Mesendoderm (in vitro differentiated cells): ENCODE measurements around the gene SOCS3.
A peak's percentile ranks its signal among the peaks of the same experiment; 100 is the strongest.

ENCODE experiments used
- DNase-seq: peaks from one replicate; pipeline ENCODE4 v3.0.0; 2013
- H2AK5ac ChIP-seq: 2 replicates; pipeline ENCODE4 v1.6.1; 2013; ENCODE audit warnings: low read length, inconsistent platforms
- H2BK120ac ChIP-seq: 2 replicates; pipeline ENCODE4 v1.6.1; 2013; ENCODE audit warnings: low read depth, mild to moderate bottlenecking, low read length, moderate library complexity, mixed read lengths
- H2BK15ac ChIP-seq: replicated peaks from 2 replicates; pipeline ENCODE4 v1.6.1; 2013; ENCODE audit warnings: low read depth, mild to moderate bottlenecking, moderate library complexity
- H2BK5ac ChIP-seq: 2 replicates; pipeline ENCODE4 v1.6.1; 2013; ENCODE audit warnings: low read length, inconsistent platforms
- H3K18ac ChIP-seq: 2 replicates; pipeline ENCODE4 v1.6.1; 2013; ENCODE audit warnings: mild to moderate bottlenecking, low read length, mixed read lengths
- H3K23ac ChIP-seq: one replicate; pipeline ENCODE4 v1.6.1; 2013; ENCODE audit warnings: low read length
- H3K27ac ChIP-seq: 2 replicates; pipeline ENCODE4 v1.5.1; 2013; ENCODE audit warnings: low read depth, mild to moderate bottlenecking, inconsistent platforms, low read length, moderate library complexity
- H3K27me3 ChIP-seq: 2 replicates; pipeline ENCODE4 v1.6.1; 2013; ENCODE audit warnings: low read length, control low read depth, mild to moderate bottlenecking, inconsistent platforms; ENCODE audit not compliant: insufficient read depth, poor library complexity
- H3K36me3 ChIP-seq: 2 replicates; pipeline ENCODE4 v1.6.1; 2013; ENCODE audit warnings: low read length, inconsistent platforms; ENCODE audit not compliant: control insufficient read depth, insufficient read depth
- H3K4ac ChIP-seq: one replicate; pipeline ENCODE4 v1.6.1; 2013; ENCODE audit warnings: low read depth, mild to moderate bottlenecking, low read length, moderate library complexity
- H3K4me1 ChIP-seq: 2 replicates; pipeline ENCODE4 v1.6.1; 2013; ENCODE audit warnings: low read depth, low read length, inconsistent platforms; ENCODE audit not compliant: control insufficient read depth
- H3K4me2 ChIP-seq: 2 replicates; pipeline ENCODE4 v1.6.1; 2013; ENCODE audit warnings: low read length
- H3K4me3 ChIP-seq: 2 replicates; pipeline ENCODE4 v1.5.1; 2013; ENCODE audit warnings: mild to moderate bottlenecking, low read length
- H3K56ac ChIP-seq: one replicate; pipeline ENCODE4 v1.6.1; 2013; ENCODE audit warnings: low read length
- H3K79me1 ChIP-seq: 2 replicates; pipeline ENCODE4 v1.6.1; 2013; ENCODE audit warnings: low read length, inconsistent platforms
- H3K79me2 ChIP-seq: 2 replicates; pipeline ENCODE4 v1.6.1; 2013; ENCODE audit warnings: mild to moderate bottlenecking, low read length; ENCODE audit not compliant: control insufficient read depth, insufficient read depth
- H3K9ac ChIP-seq: 2 replicates; pipeline ENCODE4 v1.6.1; 2013; ENCODE audit warnings: low read length, inconsistent platforms
- H4K5ac ChIP-seq: one replicate; pipeline ENCODE4 v1.6.1; 2013; ENCODE audit warnings: low read length
- H4K8ac ChIP-seq: one replicate; pipeline ENCODE4 v1.6.1; 2013; ENCODE audit warnings: low read depth, mild to moderate bottlenecking, control low read depth, low read length, moderate library complexity
- WGBS: extraction: QIAGEN DNeasy Blood & Tissue Kit; methylation state at CpG from one replicate; pipeline ENCODE4 v1.1.7; 2013; ENCODE audit warnings: low lambda C conversion rate, missing lambda C conversion rate; ENCODE audit not compliant: insufficient coverage; ENCODE audit errors: extremely low coverage; 5-methylcytosine and 5-hydroxymethylcytosine counted together

Gene SOCS3

DNA sequence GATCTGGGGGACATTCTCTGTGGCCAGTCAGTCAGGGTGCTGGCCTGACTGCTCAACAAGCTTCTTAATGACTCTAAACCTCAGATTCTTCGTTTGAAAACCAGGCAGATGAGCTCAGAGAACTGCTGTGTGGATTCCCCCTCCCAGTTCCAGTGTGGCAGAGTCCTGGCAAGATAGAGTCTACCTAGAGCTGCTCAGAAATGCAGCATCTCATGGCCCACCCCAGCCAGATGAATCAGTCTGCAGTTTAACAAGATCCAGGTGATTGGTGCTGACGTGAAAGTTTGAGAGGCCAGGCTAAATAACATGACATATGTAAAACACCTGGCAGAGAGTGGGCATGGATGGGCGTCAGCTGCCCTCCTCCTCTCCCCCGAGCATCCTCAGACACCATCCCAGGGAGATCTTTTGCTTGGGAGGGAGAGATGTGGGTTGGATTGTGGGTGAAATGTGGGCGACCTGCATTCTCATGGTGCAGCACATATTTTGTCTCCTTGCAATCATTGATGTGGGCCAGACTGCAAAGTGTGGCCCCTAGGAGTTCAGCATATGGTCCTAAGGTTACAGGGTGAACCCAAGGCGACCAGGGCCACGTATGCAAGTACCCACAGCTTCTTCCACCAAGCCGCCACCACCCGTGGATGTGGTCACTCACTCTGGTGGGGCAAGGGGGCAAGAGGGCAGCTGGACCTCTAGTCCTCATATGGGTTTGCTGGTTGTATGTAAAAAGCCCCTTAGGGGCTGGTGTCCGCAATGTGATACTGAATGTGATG, 19.5 kb downstream of the SOCS3 start:
- no peak overlapping the region for H2BK5ac ChIP-seq
- H3K23ac ChIP-seq = no peak overlapping the region
- H3K4me2 ChIP-seq = no peak overlapping the region
- no peaks in the 10 kb centered on the region for H3K27me3 ChIP-seq
- no peak overlapping the region for H2BK15ac ChIP-seq
- no peak overlapping the region for H3K4me3 ChIP-seq
- H3K4ac ChIP-seq = no peak overlapping the region
- WGBS = no CpG with 5 or more reads among the region's 10 CpGs
- no peaks in the 10 kb centered on the region for H3K79me2 ChIP-seq
- H3K56ac ChIP-seq = no peak overlapping the region
- H4K8ac ChIP-seq = no peak overlapping the region
- no peak overlapping the region for H4K5ac ChIP-seq
- no peak overlapping the region for H3K18ac ChIP-seq
- no peak overlapping the region for H3K9ac ChIP-seq
- no peak for DNase-seq
- no peak overlapping the region for H3K27ac ChIP-seq
- H3K36me3 ChIP-seq = no peaks in the 10 kb centered on the region
- no peak overlapping the region for H2AK5ac ChIP-seq
- H3K79me1 ChIP-seq = no peaks in the 10 kb centered on the region
- peaks cover 6% of the 10 kb centered on the region for H3K4me1 ChIP-seq
- H2BK120ac ChIP-seq = no peak overlapping the region

DNA sequence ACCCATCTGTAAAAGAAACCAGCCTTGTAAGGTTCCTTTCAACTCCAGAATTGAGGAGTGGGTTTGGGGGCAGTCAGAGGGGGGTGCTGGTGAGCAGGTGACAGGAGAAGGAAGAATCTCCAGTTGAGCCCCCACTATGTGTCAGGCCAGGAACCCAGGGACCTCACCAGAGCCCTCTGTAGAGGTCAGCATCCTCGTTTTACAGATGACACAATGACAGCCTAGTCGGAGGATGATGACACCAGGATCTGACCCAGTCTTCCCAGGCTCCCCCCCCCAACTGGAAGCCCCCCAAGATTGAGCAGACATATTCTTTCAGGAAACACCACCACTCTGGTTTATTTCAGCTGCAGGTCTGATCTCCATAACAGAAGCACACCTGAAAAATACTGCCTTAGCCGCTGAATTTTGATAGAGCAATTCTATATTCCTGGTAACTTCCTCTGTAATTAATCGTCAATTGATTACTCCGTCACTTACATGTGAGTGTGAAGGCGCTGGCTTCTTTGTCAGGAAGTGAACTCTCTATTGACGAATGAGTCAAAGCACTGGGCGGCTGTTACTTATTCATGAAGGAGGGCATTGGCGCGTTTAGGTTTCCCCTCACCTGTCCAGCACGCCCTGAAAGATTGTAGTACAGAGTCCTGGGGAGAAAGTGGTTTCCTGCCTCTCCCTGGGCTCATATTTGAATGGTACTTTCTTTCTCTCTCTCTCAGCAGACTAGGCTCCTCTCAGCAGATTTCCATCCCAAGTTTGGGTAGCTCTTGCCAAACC, 21.2 kb downstream of the SOCS3 start:
- no peak overlapping the region for H3K4me2 ChIP-seq
- no peak for DNase-seq

DNA sequence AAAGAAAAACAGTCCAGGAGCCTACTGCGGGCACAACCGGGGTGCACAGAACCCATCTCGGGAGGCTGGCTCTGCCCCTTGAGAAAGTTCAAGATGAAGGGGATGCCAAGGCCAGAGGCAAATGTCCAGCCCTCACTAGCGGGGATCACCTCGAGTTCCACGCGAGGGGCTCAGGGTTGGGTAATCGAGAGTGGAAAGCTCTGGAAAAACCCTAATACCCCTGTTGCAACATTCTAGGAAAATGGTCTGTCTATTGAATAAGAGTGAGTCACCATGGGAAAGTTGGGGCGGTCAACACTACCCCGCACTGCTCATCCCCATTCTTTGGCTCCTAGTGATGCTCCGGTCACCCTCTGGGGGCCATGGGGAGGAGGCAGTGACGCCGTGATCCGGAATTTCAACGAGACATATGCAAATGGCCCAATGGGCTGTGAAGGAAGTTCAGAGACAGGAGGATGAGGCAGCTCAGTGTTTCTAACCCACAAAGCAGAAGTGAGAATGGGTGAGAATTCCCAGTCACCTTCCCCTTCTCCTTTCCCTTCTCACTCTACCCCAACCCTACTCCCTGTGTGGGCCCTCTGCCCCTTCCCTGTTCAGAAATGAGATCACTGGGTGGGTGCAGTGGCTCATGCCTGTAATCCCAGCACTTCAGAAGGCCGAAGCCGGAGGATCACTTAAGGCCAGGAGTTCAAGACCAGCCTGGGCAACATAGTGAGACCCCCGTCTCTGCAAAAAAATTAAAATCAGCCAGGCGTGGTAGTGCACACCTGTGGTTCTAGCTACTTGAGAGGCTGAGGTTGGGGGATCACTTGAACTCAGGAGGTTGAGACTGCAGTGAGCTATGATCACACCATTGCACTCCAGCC, 22.4 kb downstream of the SOCS3 start:
- no peak overlapping the region for H3K23ac ChIP-seq
- no peak overlapping the region for H3K4me2 ChIP-seq
- no peaks in the 10 kb centered on the region for H3K4me1 ChIP-seq
- peak; percentile 42 for DNase-seq
- no peak overlapping the region for H3K9ac ChIP-seq
- no peak overlapping the region for H3K18ac ChIP-seq
- no peak overlapping the region for H4K8ac ChIP-seq
- no peaks in the 10 kb centered on the region for H3K79me1 ChIP-seq
- no peaks in the 10 kb centered on the region for H3K79me2 ChIP-seq
- no peaks in the 10 kb centered on the region for H3K36me3 ChIP-seq
- H2AK5ac ChIP-seq = no peak overlapping the region
- no CpG with 5 or more reads among the region's 19 CpGs for WGBS
- no peak overlapping the region for H4K5ac ChIP-seq
- H3K56ac ChIP-seq = no peak overlapping the region
- no peak overlapping the region for H2BK15ac ChIP-seq
- H3K4ac ChIP-seq = no peak overlapping the region
- H2BK5ac ChIP-seq = no peak overlapping the region
- no peak overlapping the region for H3K4me3 ChIP-seq
- H3K27me3 ChIP-seq = no peaks in the 10 kb centered on the region
- H3K27ac ChIP-seq = no peak overlapping the region
- H2BK120ac ChIP-seq = no peak overlapping the region

More for the DNA sequence above, 21.2 kb downstream of the SOCS3 start:
- Histone ChIP-seq H3K79me1 (no peaks in the 10 kb centered on the region), H4K5ac (no peak overlapping the region), H4K8ac (no peak overlapping the region), H3K27me3 (no peaks in the 10 kb centered on the region), H3K27ac (no peak overlapping the region), H3K4me3 (no peak overlapping the region), H3K4ac (no peak overlapping the region), H2BK15ac (no peak overlapping the region), H3K9ac (no peak overlapping the region), H2BK5ac (no peak overlapping the region), H2AK5ac (no peak overlapping the region), H3K56ac (no peak overlapping the region), H3K79me2 (no peaks in the 10 kb centered on the region), H3K4me1 (peaks cover 6% of the 10 kb centered on the region), H3K23ac (no peak overlapping the region), H2BK120ac (no peak overlapping the region), H3K18ac (no peak overlapping the region), H3K36me3 (no peaks in the 10 kb centered on the region)
- no CpG with 5 or more reads among the region's 11 CpGs for WGBS

DNA sequence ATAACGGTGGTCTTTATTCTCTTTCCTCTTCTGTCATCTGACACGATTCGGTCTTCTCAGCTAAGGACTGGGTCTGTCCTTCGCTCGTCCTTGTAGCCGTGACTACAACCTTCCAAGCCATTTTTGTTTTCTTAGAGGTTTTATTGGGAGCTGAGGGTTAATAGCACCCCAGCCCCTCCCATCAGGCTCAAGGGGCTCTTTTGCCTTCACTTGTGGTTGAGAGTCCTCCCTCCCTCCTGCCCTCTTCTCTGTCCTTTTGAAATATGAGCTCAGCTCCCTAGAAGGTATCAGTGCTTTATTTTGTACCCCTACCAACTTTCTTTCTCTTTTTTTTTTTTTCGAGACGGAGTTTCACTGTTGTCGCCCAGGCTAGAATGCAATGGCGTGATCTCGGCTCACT, 24.7 kb downstream of the SOCS3 start:
- H3K9ac ChIP-seq = no peak overlapping the region
- no peaks in the 10 kb centered on the region for H3K4me1 ChIP-seq
- no peak for DNase-seq
- H3K56ac ChIP-seq = no peak overlapping the region
- no peak overlapping the region for H3K4me3 ChIP-seq
- no peak overlapping the region for H2BK120ac ChIP-seq
- no peak overlapping the region for H3K4me2 ChIP-seq
- no peak overlapping the region for H3K27ac ChIP-seq
- WGBS = no CpG with 5 or more reads among the region's 11 CpGs
- H3K79me2 ChIP-seq = no peaks in the 10 kb centered on the region
- H3K27me3 ChIP-seq = no peaks in the 10 kb centered on the region
- H3K23ac ChIP-seq = no peak overlapping the region
- no peak overlapping the region for H4K8ac ChIP-seq
- no peak overlapping the region for H3K4ac ChIP-seq
- no peak overlapping the region for H2BK5ac ChIP-seq
- H3K18ac ChIP-seq = no peak overlapping the region
- no peaks in the 10 kb centered on the region for H3K36me3 ChIP-seq
- no peak overlapping the region for H4K5ac ChIP-seq
- H2BK15ac ChIP-seq = no peak overlapping the region
- H2AK5ac ChIP-seq = no peak overlapping the region
- no peaks in the 10 kb centered on the region for H3K79me1 ChIP-seq

DNA sequence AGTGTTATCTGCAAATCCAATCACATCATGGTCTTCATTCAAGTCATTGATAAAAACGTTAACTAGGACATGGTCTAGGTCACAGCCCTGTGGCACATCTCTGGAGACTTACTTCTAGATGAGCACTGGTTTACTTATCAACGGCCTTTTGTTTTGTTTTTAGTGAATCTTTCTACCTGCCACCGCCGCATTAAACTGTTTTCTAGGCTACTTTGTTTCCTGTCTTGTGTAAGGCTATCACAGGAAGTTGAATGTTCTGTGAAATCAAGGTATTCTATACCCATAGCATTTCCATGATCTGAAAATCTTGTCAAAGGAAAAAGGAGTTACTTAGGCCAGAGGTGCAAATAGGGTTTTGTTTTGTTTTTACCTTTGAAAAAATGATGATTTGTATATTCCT, 26.9 kb downstream of the SOCS3 start:
- no peak overlapping the region for H4K5ac ChIP-seq
- DNase-seq = no peak
- H3K27me3 ChIP-seq = no peaks in the 10 kb centered on the region
- no peak overlapping the region for H3K23ac ChIP-seq
- H3K79me2 ChIP-seq = no peaks in the 10 kb centered on the region
- no peak overlapping the region for H3K27ac ChIP-seq
- no peaks in the 10 kb centered on the region for H3K4me1 ChIP-seq
- H2BK5ac ChIP-seq = no peak overlapping the region
- H3K18ac ChIP-seq = no peak overlapping the region
- no peak overlapping the region for H4K8ac ChIP-seq
- no peak overlapping the region for H3K56ac ChIP-seq
- H3K4me3 ChIP-seq = no peak overlapping the region
- no peaks in the 10 kb centered on the region for H3K36me3 ChIP-seq
- H2BK120ac ChIP-seq = no peak overlapping the region
- H3K4ac ChIP-seq = no peak overlapping the region
- no peak overlapping the region for H2AK5ac ChIP-seq
- no CpG with 5 or more reads among the region's 4 CpGs for WGBS
- H3K79me1 ChIP-seq = no peaks in the 10 kb centered on the region
- no peak overlapping the region for H3K4me2 ChIP-seq
- no peak overlapping the region for H2BK15ac ChIP-seq
- no peak overlapping the region for H3K9ac ChIP-seq
